ENCODE data around the gene MYLK4.

MYLK4 gene

GRCh38 chr6:2733324-2733723 is 17.4 kb downstream of the MYLK4 start:
- no peak for DNase-seq (ENCODE audit: low read depth)

- DNase-seq (ENCODE audit: low read depth), result no peak
These were observed 18.1 kb downstream of the MYLK4 start for GRCh38 chr6:2732503-2733089.

- no peak for DNase-seq (ENCODE audit: low read depth)
These were observed 19.3 kb downstream of the MYLK4 start for GRCh38 chr6:2731281-2731909.

- no peak for DNase-seq (ENCODE audit: low read depth)
These were observed 20.2 kb downstream of the MYLK4 start for GRCh38 chr6:2730353-2731107.

- no peak for DNase-seq (ENCODE audit: low read depth)
These were observed 20.8 kb downstream of the MYLK4 start for GRCh38 chr6:2729921-2730320.

GRCh38 chr6:2725999-2726567 is 24.6 kb downstream of the MYLK4 start:
- no peak for DNase-seq (ENCODE audit: low read depth)

GRCh38 chr6:2725364-2725988 is 25.2 kb downstream of the MYLK4 start:
- DNase-seq (ENCODE audit: low read depth), result no peak

GRCh38 chr6:2721219-2721618 is 29.5 kb downstream of the MYLK4 start:
- DNase-seq (ENCODE audit: low read depth), result no peak

GRCh38 chr6:2719093-2719455 is 31.6 kb downstream of the MYLK4 start:
- no peak for DNase-seq (ENCODE audit: low read depth)

GRCh38 chr6:2718334-2719092 is 32.2 kb downstream of the MYLK4 start:
- DNase-seq (ENCODE audit: low read depth), result no peak

- no peak for DNase-seq (ENCODE audit: low read depth)
These were observed 33.6 kb downstream of the MYLK4 start for GRCh38 chr6:2716936-2717700.

GRCh38 chr6:2715737-2716136 is 35.0 kb downstream of the MYLK4 start:
- no peak for DNase-seq (ENCODE audit: low read depth)

GRCh38 chr6:2714111-2714895 is 36.4 kb downstream of the MYLK4 start:
- DNase-seq (ENCODE audit: low read depth), result no peak

- DNase-seq (ENCODE audit: low read depth), result no peak
These were observed 37.1 kb downstream of the MYLK4 start for GRCh38 chr6:2713473-2714110.

- DNase-seq (ENCODE audit: low read depth), result no peak
These were observed 38.6 kb downstream of the MYLK4 start for GRCh38 chr6:2712102-2712501.

- DNase-seq (ENCODE audit: low read depth), result no peak
These were observed 40.3 kb downstream of the MYLK4 start for GRCh38 chr6:2710412-2710811.

GRCh38 chr6:2708456-2708855 is 42.3 kb downstream of the MYLK4 start:
- no peak for DNase-seq (ENCODE audit: low read depth)

- DNase-seq (ENCODE audit: low read depth), result no peak
These were observed 44.2 kb downstream of the MYLK4 start for GRCh38 chr6:2706558-2706957.

GRCh38 chr6:2705256-2705655 is 45.5 kb downstream of the MYLK4 start:
- DNase-seq (ENCODE audit: low read depth), result no peak

GRCh38 chr6:2697291-2697690 is 53.4 kb downstream of the MYLK4 start:
- no peak for DNase-seq (ENCODE audit: low read depth)

Data from activated T-cell treated with anti-CD3 and anti-CD28 coated beads for 1 hour (primary cell).